Keratinocyte (primary cell): ENCODE data around the gene STK24. TPM values are rescaled to one million over a fixed set of nuclear protein-coding genes. Genes with fewer than 3 reads are reported as not detected.

Experiments
- DNase-seq: peaks from one replicate; pipeline ENCODE4 v3.0.0-alpha.2; 2011; ENCODE audit warnings: low read depth, missing footprints, low spot score
- FAIRE-seq: peaks from 2 replicates; lab custom pipeline; 2011; peaks lifted over from hg19 to GRCh38; lab: Jason Lieb, UNC
- H2AFZ ChIP-seq: 2 replicates; pipeline ENCODE4 v1.6.0; 2012; ENCODE audit warnings: low read length, control low read depth, inconsistent platforms; ENCODE audit not compliant: control insufficient read depth
- H3K27ac ChIP-seq: 2 replicates; pipeline ENCODE4 v1.5.1; 2011; ENCODE audit warnings: low read length; ENCODE audit not compliant: control insufficient read depth, insufficient read depth
- H3K27me3 ChIP-seq: 3 replicates; pipeline ENCODE4 v1.6.0; 2011; ENCODE audit warnings: low read length; ENCODE audit not compliant: control insufficient read depth, insufficient read depth; ENCODE audit errors: extremely low read depth
- H3K36me3 ChIP-seq, 2 experiments: 2 replicates in 1 of 2; 3 replicates in 1 of 2; pipeline ENCODE4 v1.5.1; 2011; ENCODE audit warnings: low read length in 2 of 2, mild to moderate bottlenecking in 1 of 2; ENCODE audit not compliant: control insufficient read depth in 2 of 2, insufficient read depth in 2 of 2; ENCODE audit errors: extremely low read depth in 1 of 2
- H3K4me1 ChIP-seq: 3 replicates; pipeline ENCODE4 v1.5.1; 2011; ENCODE audit warnings: low read length; ENCODE audit not compliant: control insufficient read depth, insufficient read depth; ENCODE audit errors: extremely low read depth
- H3K4me2 ChIP-seq: 3 replicates; pipeline ENCODE4 v1.6.0; 2011; ENCODE audit warnings: low read depth, low read length; ENCODE audit not compliant: control insufficient read depth, insufficient read depth; ENCODE audit errors: extremely low read depth
- H3K4me3 ChIP-seq, 3 experiments: fragments of 200-600 bp in 1 of 3; sonication (generic) in 1 of 3; 2 replicates in 2 of 3; 3 replicates in 1 of 3; pipeline ENCODE4 v1.5.1; 2011 to 2016; ENCODE audit warnings: low read length in 3 of 3, mild to moderate bottlenecking in 3 of 3, control low read depth in 2 of 3, inconsistent platforms in 1 of 3, low read depth in 1 of 3, mixed read lengths in 1 of 3, mixed run types in 1 of 3, moderate library complexity in 1 of 3; ENCODE audit not compliant: control insufficient read depth in 2 of 3, insufficient read depth in 2 of 3; ENCODE audit errors: extremely low read depth in 1 of 3
- H3K79me2 ChIP-seq: 2 replicates; pipeline ENCODE4 v1.6.0; 2012; ENCODE audit warnings: low read length; ENCODE audit not compliant: control insufficient read depth, insufficient read depth
- H3K9ac ChIP-seq: 3 replicates; pipeline ENCODE4 v1.6.0; 2011; ENCODE audit warnings: low read length; ENCODE audit not compliant: control insufficient read depth, insufficient read depth; ENCODE audit errors: extremely low read depth
- H3K9me1 ChIP-seq: 3 replicates; pipeline ENCODE4 v1.6.0; 2011; ENCODE audit warnings: low read length; ENCODE audit not compliant: control insufficient read depth, insufficient read depth; ENCODE audit errors: extremely low read depth
- H3K9me3 ChIP-seq: 2 replicates; pipeline ENCODE4 v1.5.1; 2012; ENCODE audit warnings: low read depth, low read length; ENCODE audit not compliant: control insufficient read depth
- H4K20me1 ChIP-seq: 3 replicates; pipeline ENCODE4 v1.6.0; 2011; ENCODE audit warnings: low read length; ENCODE audit not compliant: control insufficient read depth, insufficient read depth; ENCODE audit errors: extremely low read depth
- CTCF ChIP-seq, 3 experiments: IDR thresholded peaks in 1 of 3; conservative IDR thresholded peaks in 1 of 3; optimal IDR thresholded peaks in 1 of 3; 2 replicates in 2 of 3; 3 replicates in 1 of 3; pipeline versions ENCODE3 to v1.5.1; 2011; ENCODE audit warnings: low read length in 3 of 3, mild to moderate bottlenecking in 3 of 3, moderate library complexity in 2 of 3, control low read depth in 1 of 3, inconsistent platforms in 1 of 3; ENCODE audit not compliant: insufficient read depth in 2 of 3; ENCODE audit errors: extremely low read depth in 1 of 3
- EZH2 ChIP-seq: IDR thresholded peaks from one replicate; pipeline ENCODE4 v1.6.1; 2012; ENCODE audit warnings: inconsistent platforms, mild to moderate bottlenecking, low read length, moderate library complexity
- dilution Hi-C: fragments of 300-500 bp; cut with MboI; formaldehyde crosslinking; loops from one replicate; pipeline ENCODE4 v1.7.0; 2020; ENCODE audit warnings: low sequenced_read_pairs; ENCODE audit not compliant: extremely low pct_ligation_motif_present
- polyA plus RNA-seq, 5 experiments: library from polyadenylated mRNA; depleted of rRNA in 3 of 5; stranded (reverse) in 3 of 5; stranded (forward) in 1 of 5; unstranded in 1 of 5; fragments of >200 nt; gene quantifications; 1 replicate in 1 of 5; 2 replicates in 3 of 5; 3 replicates in 1 of 5; pipeline versions ENCODE4 v1.2.1 to v1.2.3, GENCODE V29; 2011 to 2012; ENCODE audit warnings: missing spikeins in 2 of 5, low read depth in 1 of 5, low replicate concordance in 1 of 5

STK24 gene
- polyA plus RNA-seq, 1 donor (not counting 4 experiments of a cell fraction or from before 2014, with no cell fraction given) = 81.6 TPM

GRCh38 chr13:98490866-98491265, 86.0 kb downstream of the STK24 start:
- DNase-seq = no peak
- no peak overlapping the region for H3K4me3 ChIP-seq
- no peak for FAIRE-seq
- H3K9me3 ChIP-seq = no peaks in the 10 kb centered on the region
- no peak overlapping the region for H2AFZ ChIP-seq
- H3K36me3 ChIP-seq = peaks cover 5 to 8% of the 10 kb centered on the region in 2 experiments
- peaks cover 13% of the 10 kb centered on the region for H3K4me1 ChIP-seq
- no peak overlapping the region for H3K4me2 ChIP-seq
- H3K9ac ChIP-seq = no peak overlapping the region
- H3K9me1 ChIP-seq = no peaks in the 10 kb centered on the region
- H4K20me1 ChIP-seq = peaks cover 4% of the 10 kb centered on the region
- H3K27me3 ChIP-seq = no peaks in the 10 kb centered on the region
- dilution Hi-C loops = no loop called here
- TF ChIP-seq EZH2 = no peak
- TF ChIP-seq CTCF (optimal IDR thresholded peaks at IDR 0.05 in 1 of 3, IDR thresholded peaks at IDR 0.05 in 1 of 3, conservative IDR thresholded peaks at IDR 0.05 in 1 of 3; ENCODE audit: extremely low read depth in 1 of 3, insufficient read depth in 2 of 3, low read length in 3 of 3) = no peak
- no peak overlapping the region for H3K27ac ChIP-seq
- peaks cover 91% of the 10 kb centered on the region for H3K79me2 ChIP-seq

GRCh38 chr13:98490195-98490836, 86.6 kb downstream of the STK24 start:
- Histone ChIP-seq H2AFZ (no peak overlapping the region), H3K4me2 (no peak overlapping the region), H3K79me2 (peaks cover 90% of the 10 kb centered on the region), H3K9me3 (no peaks in the 10 kb centered on the region), H3K4me1 (peaks cover 17% of the 10 kb centered on the region), H3K9me1 (no peaks in the 10 kb centered on the region), H3K36me3 (peaks cover 5 to 8% of the 10 kb centered on the region in 2 experiments), H3K9ac (no peak overlapping the region), H3K27me3 (no peaks in the 10 kb centered on the region), H3K4me3 (no peak overlapping the region), H4K20me1 (peaks cover 9% of the 10 kb centered on the region), H3K27ac (peak overlapping the region; percentile 13)
- dilution Hi-C loops = no loop called here
- TF ChIP-seq EZH2 (no peak), CTCF (optimal IDR thresholded peaks at IDR 0.05 in 1 of 3, IDR thresholded peaks at IDR 0.05 in 1 of 3, conservative IDR thresholded peaks at IDR 0.05 in 1 of 3; ENCODE audit: extremely low read depth in 1 of 3, insufficient read depth in 2 of 3, low read length in 3 of 3) (no peak)
- DNase-seq (no peak), FAIRE-seq (no peak)
